Spleen (tissue), 7 donors: Measurements from ENCODE around the gene PARD3B.

Experiments used
- POLR2A ChIP-seq, 3 donors: fragments of 450-650 bp; IDR thresholded peaks; one replicate each; pipeline ENCODE4 v1.5.1; 2017; ENCODE audit warnings: antibody characterized with exemption in 3 of 3, mild to moderate bottlenecking in 1 of 3
- POLR2AphosphoS5 ChIP-seq, 3 donors: sonication (generic); formaldehyde crosslinking; IDR thresholded peaks; one replicate each; pipeline ENCODE4 v1.5.1; 2017; ENCODE audit warnings: antibody characterized with exemption in 3 of 3
- TF ChIP-seq, protein P1 (sequence below), 11 experiments: fragments of 200-600 bp in 7 of 11; fragments of 450-650 bp in 4 of 11; sonication (generic) in 4 of 11; IDR thresholded peaks in 8 of 11; conservative IDR thresholded peaks in 3 of 11; 1 replicate in 7 of 11; 2 replicates in 4 of 11; pipeline versions ENCODE4 v1.4.0 to v1.8.0; 2016 to 2021; ENCODE audit warnings: antibody characterized with exemption in 11 of 11, inconsistent platforms in 4 of 11, mild to moderate bottlenecking in 1 of 11
- donor health status: DM: no; HTN: no; CAD: no; lungs with moderate emphysema.
- donor health status: DM: no; HTN: no; CAD: no.
- donor health status: DM: no; HTN: no; CAD: no.

DNA sequence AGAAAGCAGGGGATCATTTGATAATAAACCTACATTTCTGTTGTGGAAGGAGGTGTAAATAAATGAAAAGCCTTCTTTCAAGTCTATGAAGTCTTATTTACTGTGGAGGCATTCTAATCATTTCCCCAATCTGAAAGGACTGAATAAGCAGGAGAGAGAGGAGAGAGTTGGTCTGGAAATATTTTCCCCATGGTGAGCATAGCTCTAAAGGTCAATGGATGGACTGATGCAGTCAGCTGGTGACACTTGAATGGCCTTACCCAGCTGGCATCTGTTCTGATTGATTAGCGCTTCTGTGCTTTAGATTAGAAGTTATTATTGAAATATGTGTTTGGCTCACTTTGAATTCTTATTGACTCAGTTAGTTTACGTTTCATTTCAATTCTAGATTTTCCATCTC, 122.7 kb downstream of the PARD3B start:
- TF ChIP-seq, protein P1, sequence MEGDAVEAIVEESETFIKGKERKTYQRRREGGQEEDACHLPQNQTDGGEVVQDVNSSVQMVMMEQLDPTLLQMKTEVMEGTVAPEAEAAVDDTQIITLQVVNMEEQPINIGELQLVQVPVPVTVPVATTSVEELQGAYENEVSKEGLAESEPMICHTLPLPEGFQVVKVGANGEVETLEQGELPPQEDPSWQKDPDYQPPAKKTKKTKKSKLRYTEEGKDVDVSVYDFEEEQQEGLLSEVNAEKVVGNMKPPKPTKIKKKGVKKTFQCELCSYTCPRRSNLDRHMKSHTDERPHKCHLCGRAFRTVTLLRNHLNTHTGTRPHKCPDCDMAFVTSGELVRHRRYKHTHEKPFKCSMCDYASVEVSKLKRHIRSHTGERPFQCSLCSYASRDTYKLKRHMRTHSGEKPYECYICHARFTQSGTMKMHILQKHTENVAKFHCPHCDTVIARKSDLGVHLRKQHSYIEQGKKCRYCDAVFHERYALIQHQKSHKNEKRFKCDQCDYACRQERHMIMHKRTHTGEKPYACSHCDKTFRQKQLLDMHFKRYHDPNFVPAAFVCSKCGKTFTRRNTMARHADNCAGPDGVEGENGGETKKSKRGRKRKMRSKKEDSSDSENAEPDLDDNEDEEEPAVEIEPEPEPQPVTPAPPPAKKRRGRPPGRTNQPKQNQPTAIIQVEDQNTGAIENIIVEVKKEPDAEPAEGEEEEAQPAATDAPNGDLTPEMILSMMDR (IDR thresholded peaks at IDR 0.05 in 8 of 11, conservative IDR thresholded peaks at IDR 0.05 in 3 of 11), result no peak
- no peak for TF ChIP-seq POLR2A (IDR thresholded peaks at IDR 0.05)
- no peak for TF ChIP-seq POLR2AphosphoS5 (IDR thresholded peaks at IDR 0.05)
